GM18519 (cell line): ENCODE measurements around the gene CD52.

Source experiments
- ATAC-seq: cut with Tn5 transposase; IDR thresholded peaks from one replicate; pipeline ENCODE4 v1.9.1; 2021; ENCODE audit warnings: mild to moderate bottlenecking, moderate library complexity; ENCODE audit not compliant: unreplicated experiment, low FRiP score

The CD52 gene

GRCh38 chr1:26352338-26352679, 34.6 kb downstream of the CD52 start:
- no peak for ATAC-seq

- ATAC-seq = no peak
Measured at GRCh38 chr1:26353210-26353859, 35.6 kb downstream of the CD52 start.

- no peak for ATAC-seq
Measured at GRCh38 chr1:26353976-26354820, 36.4 kb downstream of the CD52 start, which contains the start of gene CRYBG2. Gene CRYBG2 (minus strand): TSS chr1:26354130. CDS start chr1:26346657, 7,473 bp downstream.

DNA sequence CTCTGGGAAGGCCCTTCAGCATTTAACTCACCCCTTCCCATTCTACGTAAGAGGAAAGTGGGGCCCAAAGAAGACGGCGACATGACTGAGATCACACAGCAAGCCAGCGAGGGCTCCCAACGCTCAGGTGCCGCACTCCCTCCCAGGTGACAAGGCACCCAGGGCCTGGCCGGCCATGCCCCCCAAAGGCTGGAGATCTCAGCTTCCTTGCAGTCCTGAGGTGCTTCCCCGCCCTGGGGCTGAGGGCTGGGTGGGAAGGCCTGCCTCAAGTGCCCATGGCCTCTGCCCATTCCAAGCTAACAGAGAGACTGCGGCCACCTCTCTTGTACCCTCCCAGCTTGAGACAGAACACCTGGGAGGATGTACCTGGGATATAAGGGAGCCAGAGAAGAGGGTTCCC, 37.2 kb downstream of the CD52 start:
- ATAC-seq = no peak

GRCh38 chr1:26356106-26356505, 38.3 kb downstream of the CD52 start:
- no peak for ATAC-seq

DNA sequence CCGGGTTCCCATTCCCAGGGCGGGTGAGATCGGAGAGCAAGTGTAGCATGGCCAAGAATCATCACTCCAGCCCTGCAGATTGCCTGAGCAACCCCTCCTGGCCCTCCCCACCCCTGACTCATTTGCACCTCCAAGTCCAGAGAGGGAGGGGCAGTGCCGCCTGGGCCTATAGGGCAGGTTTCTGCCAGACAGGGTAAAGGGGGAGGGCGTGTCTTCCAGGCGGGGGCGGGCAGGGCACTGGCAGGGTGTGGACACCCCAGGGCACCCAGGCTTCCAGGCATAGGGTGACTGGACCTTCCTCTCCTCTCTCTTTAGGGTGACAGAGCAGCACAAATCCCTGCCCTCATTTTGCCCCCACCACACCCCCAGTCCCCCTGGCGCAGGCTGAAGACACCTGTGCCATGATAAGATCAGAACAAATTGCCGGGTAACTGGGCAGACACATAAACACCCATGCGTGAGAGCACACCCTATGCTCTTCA, 39.4 kb downstream of the CD52 start:
- ATAC-seq = no peak

- no peak for ATAC-seq
Measured at GRCh38 chr1:26358411-26359384, 40.9 kb downstream of the CD52 start.

GRCh38 chr1:26359981-26360806, 42.4 kb downstream of the CD52 start:
- no peak for ATAC-seq

- ATAC-seq = no peak
Measured at GRCh38 chr1:26360807-26361604, 43.2 kb downstream of the CD52 start.

DNA sequence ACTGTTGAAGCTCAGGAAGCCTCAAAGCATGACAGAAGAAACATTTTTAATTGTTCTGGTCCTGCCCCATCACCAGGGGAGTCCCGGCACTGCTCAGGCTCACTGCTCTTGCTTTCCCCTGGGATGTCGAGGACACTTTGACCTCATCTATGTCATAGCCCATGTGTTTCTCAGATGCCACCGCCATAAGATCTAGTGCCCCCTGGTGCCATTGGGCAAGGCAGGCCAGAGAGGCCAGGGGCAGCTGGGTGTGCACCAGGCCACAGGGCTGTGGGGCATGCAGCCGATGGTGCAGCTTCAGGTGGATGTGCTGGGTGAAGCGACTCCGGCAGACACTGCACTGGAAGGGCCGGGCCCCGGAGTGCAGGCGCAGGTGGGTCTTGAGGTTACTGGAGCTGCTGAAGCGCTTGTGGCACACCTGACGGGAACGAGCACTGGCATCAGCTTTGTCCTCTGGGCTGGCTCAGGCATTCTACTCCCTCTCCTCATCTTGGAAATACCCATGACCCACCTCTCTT, 43.9 kb downstream of the CD52 start:
- ATAC-seq = no peak

DNA sequence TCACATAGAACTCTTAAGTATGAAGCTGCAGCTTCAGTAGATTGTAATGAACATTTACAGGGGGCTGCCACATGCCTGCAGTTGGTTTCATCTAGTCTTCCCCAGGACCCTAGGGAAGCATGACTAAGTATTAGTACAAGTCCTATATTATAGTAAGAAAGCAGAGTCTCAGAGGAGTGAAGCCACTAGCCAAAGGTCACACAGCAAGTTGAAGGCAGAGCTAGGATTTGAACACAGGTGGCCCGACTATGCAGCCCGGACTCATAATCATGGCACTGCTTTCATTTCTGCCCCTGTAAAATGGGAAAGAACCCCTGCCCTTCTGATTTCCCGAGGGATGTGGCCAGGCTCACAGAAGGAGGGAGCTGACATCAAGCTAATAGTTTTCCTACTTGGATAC, 44.6 kb downstream of the CD52 start:
- ATAC-seq = no peak

DNA sequence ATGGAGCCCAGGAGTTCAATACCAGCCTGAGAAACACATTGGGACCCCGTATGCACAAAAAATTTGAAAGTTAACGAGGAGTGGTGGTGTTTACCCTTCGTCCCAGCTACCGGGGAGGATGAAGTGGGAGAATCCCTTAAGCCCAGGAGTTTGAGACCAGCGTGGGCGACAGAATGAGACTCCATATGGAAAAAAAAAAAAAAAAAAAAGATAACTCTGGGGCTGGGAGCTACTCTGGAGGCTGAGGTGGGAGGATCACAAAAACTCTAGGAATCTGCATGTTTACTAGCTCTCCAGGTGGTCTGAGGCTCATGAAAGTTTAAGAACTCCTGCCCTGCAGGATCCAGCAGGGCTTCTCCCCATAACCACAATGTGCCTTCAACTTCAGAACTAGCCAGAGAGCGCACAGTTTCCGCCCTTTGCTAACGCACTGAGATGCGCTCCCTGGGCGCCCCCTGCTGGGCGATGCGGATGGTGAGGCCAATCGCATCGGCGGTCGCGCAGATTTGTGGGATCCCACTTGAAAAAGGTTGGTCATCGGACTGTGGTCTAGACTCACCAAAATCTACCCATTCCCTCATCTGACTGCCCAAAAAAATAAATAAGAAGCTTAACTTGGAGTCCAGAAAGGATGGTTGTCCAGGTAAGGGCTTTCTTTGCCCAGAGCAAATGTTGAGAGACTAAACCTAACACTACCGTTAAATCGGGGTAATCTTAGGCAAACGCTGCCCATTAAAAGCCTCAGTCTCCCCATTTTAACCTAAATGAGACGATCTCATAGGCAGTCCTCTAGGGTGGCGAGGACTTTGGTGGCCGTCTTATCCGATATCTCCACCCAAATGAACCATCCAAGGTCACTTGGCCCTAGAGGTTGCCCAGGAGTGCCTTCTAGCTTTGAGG, 46.0 kb downstream of the CD52 start:
- no peak for ATAC-seq

DNA sequence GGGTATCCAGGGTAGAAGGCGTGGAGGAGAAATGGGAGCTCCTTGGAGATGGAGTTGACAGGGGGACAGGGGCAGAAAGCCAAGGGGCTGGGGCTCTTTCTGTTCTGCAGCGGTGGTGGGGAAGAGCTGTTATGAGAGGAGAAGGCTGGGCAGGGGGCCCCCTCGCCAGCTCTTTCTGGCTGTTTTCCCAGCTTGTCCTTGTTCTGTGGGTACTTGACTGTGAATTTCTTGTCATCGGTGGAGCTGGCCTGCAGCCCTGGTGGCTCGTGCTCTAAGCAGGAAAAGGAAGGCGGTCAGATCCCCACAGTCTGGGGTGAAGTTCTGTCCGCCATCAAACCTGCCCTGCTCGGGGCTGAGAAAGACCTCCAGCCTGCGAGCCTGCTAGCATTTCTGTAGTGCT, 47.2 kb downstream of the CD52 start:
- no peak for ATAC-seq

DNA sequence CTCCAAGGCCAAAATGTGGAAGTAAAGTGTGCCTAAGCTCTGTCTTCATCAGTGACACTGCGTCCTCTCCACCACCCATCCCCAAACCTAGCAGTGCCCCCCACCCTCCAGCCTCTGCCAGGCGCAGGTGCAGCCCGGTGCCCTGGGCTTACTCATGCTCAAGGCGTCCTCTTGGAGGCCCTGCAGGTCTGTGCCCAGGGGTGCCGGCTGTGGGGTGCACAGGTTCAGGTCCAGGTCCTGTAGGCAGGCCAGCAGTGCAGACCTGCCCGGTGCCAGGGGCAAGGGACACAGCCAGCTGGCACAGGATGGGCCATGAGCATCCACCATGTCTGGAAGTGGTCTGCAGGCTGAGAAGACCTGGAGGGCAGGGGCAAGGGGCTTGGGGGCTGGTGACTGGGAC, 49.7 kb downstream of the CD52 start:
- ATAC-seq = no peak

- no peak for ATAC-seq
Measured at GRCh38 chr1:26368006-26368405, 50.2 kb downstream of the CD52 start.

DNA sequence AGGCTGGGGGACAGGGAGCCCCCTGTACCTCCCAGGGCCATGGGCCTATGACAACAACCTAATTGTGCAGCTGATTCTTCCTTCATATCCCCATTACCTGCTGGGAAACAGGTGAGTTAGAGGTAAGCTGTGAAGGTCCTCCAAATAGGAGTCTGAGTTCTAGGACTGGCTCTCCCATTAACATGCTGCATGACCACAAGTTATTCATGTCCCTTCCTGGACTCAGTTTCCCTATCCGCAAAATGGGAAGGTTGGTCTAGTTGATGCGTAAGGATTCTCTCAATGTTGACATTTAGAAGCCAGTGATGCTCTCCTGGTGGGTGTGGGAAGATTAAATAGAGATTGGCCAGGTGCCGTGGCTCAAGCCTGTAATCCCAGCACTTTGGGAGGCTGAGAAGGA, 50.7 kb downstream of the CD52 start:
- no peak for ATAC-seq
